NK-92 (cell line): Measurements from ENCODE around the gene SLCO3A1.

Experiments used
- DNase-seq: peaks from one replicate; lab custom pipeline; 2025; ENCODE audit not compliant: unreplicated experiment; lab: John Stamatoyannopoulos, UW

The SLCO3A1 gene

DNA sequence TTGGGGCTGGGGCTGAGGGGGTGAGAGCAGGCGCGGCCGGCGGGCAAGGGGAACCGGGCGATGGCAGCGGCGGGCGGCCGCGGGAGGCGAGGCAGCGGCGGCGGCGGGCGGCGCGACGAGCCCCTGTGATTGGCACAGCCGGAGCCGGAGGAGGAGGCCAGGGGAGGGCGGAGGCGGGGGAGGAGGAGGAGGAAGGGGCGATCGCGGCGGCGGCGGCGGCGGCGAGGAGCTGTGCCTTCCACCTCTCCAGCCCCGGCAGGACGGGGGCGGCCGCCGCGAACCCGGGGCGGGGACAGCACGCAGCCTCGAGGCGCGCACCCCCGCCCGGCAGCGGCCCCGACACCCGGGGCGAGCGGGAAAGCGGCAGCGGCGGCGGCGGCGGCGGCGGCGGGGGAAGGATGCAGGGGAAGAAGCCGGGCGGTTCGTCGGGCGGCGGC lies at the start of gene SLCO3A1:
Gene SLCO3A1, plus strand, starts transcription at position 198 of the 437 bp plus-strand sequence.
- no peak for DNase-seq

DNA sequence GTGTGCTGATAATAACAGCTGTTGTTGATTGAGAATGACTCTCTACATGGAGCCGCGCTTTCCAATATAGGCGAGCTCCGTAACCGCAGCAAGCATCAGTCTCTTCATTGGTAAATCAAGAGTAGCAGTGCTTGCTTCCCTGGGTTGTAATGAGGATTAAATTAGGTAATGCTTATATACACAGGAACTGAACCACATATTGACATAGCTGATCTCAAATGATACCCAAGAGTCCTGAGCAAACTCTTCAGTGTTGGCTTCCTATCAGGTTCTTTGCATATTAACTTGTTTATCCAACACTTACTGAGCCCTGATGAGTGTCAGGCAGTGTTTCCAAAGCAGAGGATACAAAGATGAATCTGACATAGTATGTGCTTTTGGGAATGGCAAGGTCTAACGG lies 46.4 kb upstream of the SLCO3A1 start:
- DNase-seq, result no peak

DNA sequence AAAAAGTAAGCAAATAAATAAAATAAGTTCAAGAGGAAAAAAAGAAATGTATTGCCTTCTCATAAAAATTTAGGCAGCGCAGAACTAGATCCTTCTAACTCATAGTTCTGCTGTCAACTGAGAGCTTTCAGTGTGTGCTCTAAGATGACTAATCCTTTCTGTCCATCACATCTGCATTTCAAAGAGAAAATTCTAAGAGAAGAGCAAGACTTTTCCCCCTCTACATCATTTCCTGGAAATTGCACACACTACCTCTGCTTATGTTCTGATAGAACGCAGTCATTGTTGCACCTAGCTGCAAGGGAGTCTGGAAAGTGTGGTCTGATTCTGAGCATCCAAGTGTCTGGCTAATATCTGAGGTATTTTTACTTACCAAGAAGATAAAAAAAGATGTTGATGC lies 39.6 kb upstream of the SLCO3A1 start:
- DNase-seq, result no peak

DNA sequence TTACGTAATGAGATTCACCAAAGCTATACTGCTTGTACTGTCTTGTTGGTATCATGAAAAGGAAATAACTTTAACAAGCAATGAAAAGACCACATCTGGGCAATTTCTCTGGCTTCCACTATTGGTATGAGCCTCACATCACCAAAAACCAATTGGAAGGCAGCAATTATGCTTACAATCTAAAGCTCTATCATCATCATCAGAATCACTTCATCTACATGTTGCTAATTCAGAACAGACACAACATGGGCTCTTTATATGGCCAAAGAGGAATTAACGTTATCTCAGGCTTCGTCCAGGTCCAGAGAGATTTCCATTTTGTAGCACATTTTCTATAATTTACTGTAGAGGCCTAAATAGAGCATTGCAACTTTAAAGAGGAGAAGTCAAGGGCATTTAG lies 36.6 kb upstream of the SLCO3A1 start:
- no peak for DNase-seq

GRCh38 chr15:91821458-91821857 lies 32.0 kb upstream of the SLCO3A1 start:
- no peak for DNase-seq

- DNase-seq, result no peak
Measured at GRCh38 chr15:91824256-91824655, 29.3 kb upstream of the SLCO3A1 start.

- no peak for DNase-seq
Measured at GRCh38 chr15:91826443-91826842, 27.1 kb upstream of the SLCO3A1 start.

DNA sequence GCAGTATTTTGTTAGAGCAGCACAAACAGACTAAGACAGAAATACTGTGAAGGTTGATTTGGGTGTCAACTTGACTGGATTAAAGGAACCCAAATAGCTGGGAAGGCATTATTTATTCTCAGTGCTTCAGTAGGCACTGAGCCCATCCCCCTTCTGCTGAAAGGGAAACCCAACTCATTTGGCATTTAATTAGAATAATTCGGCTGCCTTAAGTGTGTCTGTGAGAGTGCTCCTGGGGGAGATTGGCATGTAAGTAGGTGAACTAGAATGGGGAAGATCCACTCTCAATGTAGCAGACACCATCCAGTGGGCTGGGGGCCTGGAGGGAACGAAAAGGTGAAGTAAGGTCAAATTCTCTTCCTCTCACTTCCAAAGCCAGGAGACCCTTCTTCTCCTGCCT lies 20.5 kb upstream of the SLCO3A1 start:
- DNase-seq, result no peak

DNA sequence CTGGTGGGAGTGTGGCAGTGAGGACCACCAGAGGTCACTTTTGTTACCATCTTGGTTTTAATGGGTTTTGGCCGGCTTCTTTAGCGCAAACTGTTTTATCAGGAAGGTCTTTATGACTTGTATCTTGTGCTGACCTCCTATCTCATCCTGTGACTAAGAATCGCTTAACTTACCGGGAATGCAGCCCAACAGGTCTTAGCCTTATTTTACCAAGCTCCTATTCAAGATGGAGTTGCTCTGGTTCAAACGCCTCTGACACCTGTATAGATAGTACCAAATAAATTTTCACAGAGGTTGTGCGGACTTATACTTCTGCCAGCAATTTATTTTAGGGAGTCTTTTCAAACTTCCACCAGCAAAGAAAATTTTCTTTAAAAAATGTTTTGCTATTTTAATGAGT lies 13.6 kb upstream of the SLCO3A1 start:
- DNase-seq, result no peak

GRCh38 chr15:91841861-91842260 lies 11.6 kb upstream of the SLCO3A1 start:
- DNase-seq, result no peak

- DNase-seq, result no peak
Measured at GRCh38 chr15:91844341-91844740, 9.2 kb upstream of the SLCO3A1 start.

GRCh38 chr15:91844928-91845327 lies 8.6 kb upstream of the SLCO3A1 start:
- DNase-seq, result no peak

DNA sequence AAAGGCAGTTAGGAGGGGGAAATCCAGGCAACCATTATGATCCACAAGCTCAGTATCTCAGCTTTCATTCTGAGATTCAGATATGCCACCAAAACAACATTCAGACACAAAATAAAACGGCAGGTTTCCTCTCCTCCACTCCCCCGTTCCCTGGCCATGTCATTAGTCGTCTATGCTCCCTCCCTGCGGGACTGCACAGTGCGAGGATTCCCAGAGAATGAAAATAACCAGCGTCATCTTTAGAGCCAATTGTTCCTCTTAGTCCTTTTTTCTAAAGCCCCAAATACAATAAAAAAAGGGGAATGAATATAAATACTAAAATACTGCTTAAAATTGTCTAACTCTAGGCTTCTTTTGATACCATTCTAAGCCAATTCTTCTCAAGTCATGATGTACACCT lies 7.8 kb upstream of the SLCO3A1 start:
- no peak for DNase-seq

GRCh38 chr15:91849180-91849579 lies 4.3 kb upstream of the SLCO3A1 start:
- no peak for DNase-seq

DNA sequence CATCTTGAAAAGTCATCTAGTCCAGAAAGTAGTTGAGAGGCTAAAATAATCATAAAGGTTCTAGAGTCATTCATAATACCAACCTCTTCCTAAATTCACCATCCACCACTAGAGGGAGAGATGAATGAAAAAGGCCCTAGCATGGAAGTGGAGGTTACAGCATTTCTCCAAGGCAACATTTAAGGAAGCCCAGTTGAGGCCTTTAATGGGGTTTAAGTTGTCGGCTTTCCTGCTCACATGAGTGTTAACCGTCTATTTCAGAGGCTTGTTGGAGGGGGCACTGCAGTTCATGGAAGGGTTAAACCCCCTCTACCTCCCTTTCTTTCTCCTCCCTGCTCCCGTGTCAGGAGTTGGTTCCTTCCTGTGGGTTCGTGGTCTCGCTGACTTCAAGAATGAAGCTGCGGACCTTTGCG lies 3.8 kb upstream of the SLCO3A1 start:
- DNase-seq, result no peak

- DNase-seq, result no peak
Measured at GRCh38 chr15:91852741-91853510, 582 bp upstream of the SLCO3A1 start.

DNA sequence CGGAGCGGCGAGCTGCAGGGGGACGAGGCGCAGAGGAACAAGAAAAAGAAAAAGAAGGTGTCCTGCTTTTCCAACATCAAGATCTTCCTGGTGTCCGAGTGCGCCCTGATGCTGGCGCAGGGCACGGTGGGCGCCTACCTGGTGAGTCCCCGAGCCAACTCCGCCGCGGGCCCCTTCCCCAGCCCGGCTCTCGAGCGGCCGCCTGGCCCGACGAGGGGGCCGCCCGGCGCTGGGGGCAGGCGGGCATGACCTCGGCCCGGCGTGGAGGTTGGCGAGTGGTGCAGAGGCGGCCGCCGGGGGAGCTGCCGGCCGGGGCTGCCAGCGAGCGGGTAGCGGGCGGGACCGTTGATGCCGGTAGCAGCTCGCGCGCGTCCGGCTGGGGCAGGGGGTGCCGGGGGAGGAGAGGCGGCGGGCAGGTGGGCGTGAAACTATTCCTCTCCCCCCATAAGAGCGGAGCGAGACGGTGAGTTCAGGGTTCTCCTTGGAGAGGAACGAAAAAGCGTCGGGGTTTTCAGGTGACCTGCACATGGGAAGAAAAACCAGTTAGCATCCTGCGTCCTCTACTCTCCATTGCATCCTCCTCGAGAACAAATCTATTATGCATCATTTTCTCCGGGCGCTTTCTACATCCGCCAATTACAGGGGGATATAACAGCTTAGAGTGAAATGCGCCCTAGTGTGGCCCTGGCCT lies 585 bp downstream of the SLCO3A1 start:
- DNase-seq, result no peak

DNA sequence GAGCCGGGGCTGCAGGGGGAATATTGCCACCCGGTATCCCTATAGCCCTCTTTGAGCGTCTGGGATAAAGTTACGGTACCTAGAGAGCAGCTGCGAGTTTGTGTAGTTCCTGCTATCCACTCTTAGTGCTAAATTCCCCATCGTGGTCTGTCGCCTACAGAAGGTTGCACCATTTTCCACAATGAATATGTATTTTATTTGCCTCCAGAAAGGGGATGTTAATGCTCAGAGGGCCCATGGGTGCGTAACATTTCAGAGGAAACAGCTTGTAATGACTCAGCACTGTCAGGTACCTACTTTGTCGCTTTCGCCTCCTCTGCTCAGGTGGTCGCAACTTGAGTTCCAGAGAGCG lies 1.1 kb downstream of the SLCO3A1 start:
- DNase-seq, result no peak

DNA sequence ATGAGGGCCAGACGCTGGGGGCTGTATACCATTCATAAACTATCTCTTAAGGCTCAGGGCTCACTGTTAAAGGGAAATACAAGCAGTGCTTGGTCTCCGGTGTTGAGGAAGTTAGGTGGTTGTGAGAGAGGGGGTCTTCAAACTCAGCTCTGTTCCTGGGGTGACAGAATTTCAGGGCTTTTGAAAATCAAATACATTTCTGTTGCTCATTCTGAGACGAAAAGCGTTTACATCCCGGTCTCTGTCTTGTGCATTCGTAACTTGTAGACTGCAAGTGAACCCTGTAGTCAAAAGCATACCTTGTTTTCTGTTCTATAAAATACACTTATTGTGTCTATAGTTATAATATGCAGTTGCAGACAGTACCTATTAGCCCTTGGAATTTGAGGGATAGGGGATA lies 1.7 kb downstream of the SLCO3A1 start:
- no peak for DNase-seq

- no peak for DNase-seq
Measured at GRCh38 chr15:91855684-91856489, 2.4 kb downstream of the SLCO3A1 start.

- no peak for DNase-seq
Measured at GRCh38 chr15:91857224-91857585, 3.7 kb downstream of the SLCO3A1 start.

DNA sequence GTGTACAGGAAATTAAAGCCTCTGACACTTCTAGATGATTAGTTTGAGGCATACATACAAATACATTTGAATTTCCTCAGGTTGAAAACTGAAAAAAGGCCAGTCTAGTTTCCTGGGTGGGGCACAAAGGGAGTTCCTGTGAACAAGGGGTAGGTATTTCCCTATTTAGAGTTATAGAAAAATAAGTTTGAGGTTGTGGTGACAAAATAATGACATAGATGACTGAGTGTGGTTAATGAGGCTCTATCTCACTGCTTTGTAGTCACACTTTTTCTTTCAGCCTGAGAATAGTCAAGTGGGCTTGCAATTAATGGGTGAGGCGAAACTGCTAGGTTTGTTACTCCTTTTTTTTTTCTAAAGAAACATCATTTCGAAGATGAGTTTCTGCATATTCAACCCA lies 4.3 kb downstream of the SLCO3A1 start:
- DNase-seq, result no peak
